K562 (cell line): ENCODE data around the gene HNF4A. TPM values are rescaled to one million over a fixed set of nuclear protein-coding genes. Genes with fewer than 3 reads are reported as not detected.
A peak's percentile ranks its signal among the peaks of the same experiment; 100 is the strongest.

ENCODE experiments used
- ATAC-seq: fragments of 200-7000 bp; cut with Tn5 transposase; 3 replicates; pipeline ENCODE4 v1.9.1; 2020; ENCODE audit warnings: moderate library complexity
- BruUV-seq: library from RNA; stranded (reverse); fragments of 400-500 nt; replicated peaks from 2 replicates; lab custom pipeline; 2021; lab: Mats Ljungman, UMichigan
- CTCF ChIA-PET: fragments of 300-600 bp; formaldehyde crosslinking; extraction: SDS; loops from one replicate; lab custom pipeline; 2021; ENCODE audit warnings: low intra/inter-chr PET ratio; lab: Yijun Ruan, JAX
- POLR2A ChIA-PET: fragments of 300-600, 350-650 bp; sonication (Branson Sonifier 250); formaldehyde crosslinking; extraction: SDS; loops from one replicate; lab custom pipeline; 2021; ENCODE audit warnings: antibody characterized with exemption, inconsistent platforms; lab: Yijun Ruan, JAX
- DNase-seq, 4 experiments: peaks; one replicate each; pipeline versions ENCODE4 v3.0.0 to v3.0.0-alpha.2; 2011 to 2018; ENCODE audit warnings: low spot score in 3 of 4, mixed read lengths in 3 of 4; ENCODE audit errors: extremely low read depth in 1 of 4
- FAIRE-seq: peaks from 2 replicates; lab custom pipeline; 2011; peaks lifted over from hg19 to GRCh38; lab: Jason Lieb, UNC
- H2AFZ ChIP-seq: 2 replicates; pipeline ENCODE4 v1.6.0; 2011; ENCODE audit warnings: low read depth, low read length, control low read depth, inconsistent platforms
- H3K27ac ChIP-seq: fragments of 200-600 bp; 3 replicates; pipeline ENCODE4 v1.8.0; 2011; ENCODE audit warnings: low read depth, mild to moderate bottlenecking, control low read depth, inconsistent platforms, low read length, moderate library complexity, mixed read lengths; ENCODE audit errors: extremely low read depth
- H3K27me3 ChIP-seq, 2 experiments: fragments of 300-600 bp in 1 of 2; 2 replicates in 1 of 2; 3 replicates in 1 of 2; pipeline versions ENCODE4 v1.6.0 to v1.8.0; 2011; ENCODE audit warnings: inconsistent platforms in 2 of 2, low read length in 2 of 2, mild to moderate bottlenecking in 1 of 2, mixed read lengths in 1 of 2, moderate library complexity in 1 of 2; ENCODE audit not compliant: control insufficient read depth in 2 of 2, insufficient read depth in 2 of 2
- H3K36me3 ChIP-seq: fragments of 300-600 bp; 3 replicates; pipeline ENCODE4 v1.8.0; 2011; ENCODE audit warnings: mild to moderate bottlenecking, low read length, inconsistent platforms; ENCODE audit not compliant: control insufficient read depth, insufficient read depth
- H3K4me1 ChIP-seq, 2 experiments: fragments of 200-600 bp in 1 of 2; replicated peaks in 1 of 2; 2 replicates in 1 of 2; 3 replicates in 1 of 2; pipeline versions ENCODE4 v1.5.1 to v1.8.0; 2011; ENCODE audit warnings: inconsistent platforms in 2 of 2, low read length in 2 of 2, mild to moderate bottlenecking in 1 of 2, mixed read lengths in 1 of 2, moderate library complexity in 1 of 2; ENCODE audit not compliant: control insufficient read depth in 2 of 2, insufficient read depth in 2 of 2
- H3K4me2 ChIP-seq: 2 replicates; pipeline ENCODE4 v1.6.1; 2011; ENCODE audit warnings: low read length, control low read depth, inconsistent platforms, mixed read lengths; ENCODE audit not compliant: insufficient read depth
- H3K4me3 ChIP-seq: fragments of 200-600 bp; sonication (generic), shearing (Covaris generic); 2 replicates; pipeline ENCODE4 v1.5.1; 2016; ENCODE audit warnings: control low read depth, inconsistent platforms
- H3K79me2 ChIP-seq: fragments of 200-600 bp; 3 replicates; pipeline ENCODE4 v1.8.0; 2011; ENCODE audit warnings: low read length, inconsistent platforms; ENCODE audit not compliant: control insufficient read depth, insufficient read depth
- H3K9ac ChIP-seq, 2 experiments: 2 replicates each; pipeline versions ENCODE4 v1.6.0 to v1.6.1; 2011; ENCODE audit warnings: low read depth in 2 of 2, low read length in 2 of 2, control low read depth in 1 of 2, inconsistent platforms in 1 of 2, mild to moderate bottlenecking in 1 of 2, mixed read lengths in 1 of 2; ENCODE audit not compliant: insufficient read depth in 1 of 2
- H3K9me1 ChIP-seq: one replicate; pipeline ENCODE4 v1.6.0; 2011; ENCODE audit warnings: inconsistent platforms, mild to moderate bottlenecking, low read length, moderate library complexity; ENCODE audit not compliant: control insufficient read depth, insufficient read depth
- H3K9me3 ChIP-seq: replicated peaks from 2 replicates; pipeline ENCODE4 v1.5.1; 2011; ENCODE audit warnings: low read depth, low read length, inconsistent platforms; ENCODE audit not compliant: control insufficient read depth, insufficient read depth
- H4K20me1 ChIP-seq: replicated peaks from 2 replicates; pipeline ENCODE4 v1.6.1; 2011; ENCODE audit warnings: low read length, inconsistent platforms, mixed read lengths; ENCODE audit not compliant: control insufficient read depth, insufficient read depth
- ADNP ChIP-seq: fragments of 200-800 bp; sonication (Bioruptor generic); IDR thresholded peaks from 2 replicates; pipeline ENCODE4 v1.6.1; 2016; ENCODE audit warnings: missing genetic modification characterization, missing compliant biosample characterization
- BDP1 ChIP-seq: IDR thresholded peaks from 3 replicates; pipeline ENCODE4 v1.6.1; 2011; ENCODE audit not compliant: insufficient read length, insufficient read depth
- CBX1 ChIP-seq: sonication (generic); IDR thresholded peaks from 2 replicates; pipeline ENCODE4 v1.6.1; 2016; ENCODE audit warnings: antibody characterized with exemption, low read depth, mild to moderate bottlenecking
- CBX5 ChIP-seq: IDR thresholded peaks from 2 replicates; pipeline ENCODE4 v1.6.1; 2014; ENCODE audit warnings: low read depth, borderline replicate concordance
- KDM1A ChIP-seq, 2 experiments: fragments of 450-650 bp; IDR thresholded peaks; 2 replicates each; pipeline ENCODE4 v1.6.1; 2016; ENCODE audit warnings: mild to moderate bottlenecking in 2 of 2
- SMARCB1 ChIP-seq: IDR thresholded peaks from 2 replicates; pipeline ENCODE4 v1.6.1; 2011; ENCODE audit warnings: improper control_type of control experiment, low read depth; ENCODE audit not compliant: insufficient read length
- WGBS: fragments of 100-300 bp; shearing (Covaris generic); methylation state at CpG from one replicate; pipeline ENCODE4 v1.1.6; 2016; ENCODE audit warnings: low coverage, mixed read lengths; ENCODE audit not compliant: insufficient coverage; ENCODE audit errors: missing lambda C conversion rate; 5-methylcytosine and 5-hydroxymethylcytosine counted together
- in situ Hi-C: fragments of 300-500 bp; cut with MboI; formaldehyde crosslinking; loops from 4 replicates; pipeline ENCODE4 v1.15.0; 2018; ENCODE audit warnings: inconsistent platforms, mixed read lengths
- intact Hi-C: fragments of 100-400 bp; cut with micrococcal nuclease; formaldehyde crosslinking; loops from 2 replicates; pipeline ENCODE4 v1.14.2; 2022
- polyA plus RNA-seq, 8 experiments: library from polyadenylated mRNA; depleted of rRNA in 4 of 8; stranded (reverse) in 5 of 8; unstranded in 3 of 8; fragments of >200 nt; fragmentation: Nextera tagmentation in 2 of 8; fragmentation: Illumina TruSeq in 1 of 8; extraction: Ambion mirVana in 2 of 8; extraction: Trizol in 1 of 8; gene quantifications; 2 replicates each; pipeline versions ENCODE4 v1.2.1 to v1.2.3, GENCODE V29; 2011 to 2014; ENCODE audit warnings: inconsistent platforms in 1 of 8, missing spikeins in 1 of 8
- total RNA-seq, 7 experiments: library from RNA; depleted of rRNA in 6 of 7; stranded (reverse); fragments of >200 nt in 6 of 7; fragmentation: Illumina TruSeq in 2 of 7; extraction: Trizol in 2 of 7; gene quantifications; 2 replicates each; pipeline versions ENCODE4 v1.2.1 to v1.2.3, GENCODE V29; 2011 to 2021; ENCODE audit warnings: low replicate concordance in 1 of 7
- TF ChIP-seq, protein P1 (sequence below): sonication (generic); formaldehyde crosslinking; IDR thresholded peaks from 2 replicates; pipeline ENCODE4 v1.8.0; 2022; ENCODE audit warnings: mild to moderate bottlenecking, missing genetic modification reagents

HNF4A gene
- total and polyA plus RNA-seq, 9 of the 15 experiments (the other 6 are each of a cell fraction or from before 2014, with no cell fraction given), result 0.03 to 0.27 (median 0.08) TPM; not detected in 5

DNA sequence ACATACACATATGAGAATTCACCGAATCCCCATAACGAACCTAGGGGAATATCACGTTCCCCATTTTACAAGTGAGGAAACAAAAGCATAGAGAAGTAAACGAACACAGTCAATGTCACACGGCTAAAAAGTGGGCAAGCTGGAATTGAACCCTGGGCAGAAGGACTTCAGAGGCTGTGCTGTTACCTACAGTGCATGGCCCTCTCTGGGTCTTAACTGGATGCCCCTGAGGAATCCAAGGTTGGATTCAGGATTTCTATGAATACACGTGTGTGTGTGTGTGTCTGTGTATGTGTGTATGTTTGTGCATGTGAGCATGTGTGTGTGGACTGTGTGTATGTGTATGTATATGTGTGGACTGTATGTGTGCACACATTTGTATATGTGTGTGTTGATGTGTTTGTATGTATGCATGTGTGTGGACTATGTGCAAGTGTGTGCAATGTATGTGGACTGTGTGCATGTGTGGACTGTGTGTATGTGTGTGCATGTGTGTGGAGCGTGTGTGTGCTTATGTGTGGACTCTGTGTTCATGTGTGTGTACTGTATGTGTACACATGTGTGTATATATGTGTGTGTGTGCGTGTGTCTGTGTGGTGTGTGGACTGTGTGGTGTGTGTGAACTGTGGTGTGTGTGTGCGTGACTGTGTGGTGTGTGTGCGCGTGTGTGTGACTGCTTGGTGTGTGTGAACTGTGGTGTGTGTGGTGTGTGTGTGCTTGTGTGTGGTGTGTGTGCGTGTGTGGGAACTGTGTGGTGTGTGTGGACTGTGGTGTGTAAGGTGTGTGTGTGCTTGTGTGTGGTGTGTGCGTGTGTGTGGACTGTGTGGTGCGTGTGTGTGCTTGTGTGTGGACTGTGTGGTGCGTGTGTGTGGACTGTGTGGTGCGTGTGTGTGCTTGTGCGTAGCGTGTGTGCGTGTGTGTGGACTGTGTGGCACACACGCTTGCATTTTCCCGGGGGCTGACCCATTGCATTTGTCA is 49.0 kb downstream of the HNF4A start:
- TF ChIP-seq CBX1 (0 out of 2 replicates have a peak, but pooled peaks have one; percentile 24), BDP1 (no peak), CBX5 (no peak), SMARCB1 (no peak), ADNP (tag) (0 out of 2 replicates have a peak, but pooled peaks have one; percentile 17), KDM1A (IDR thresholded peaks at IDR 0.05) (peak in 1 of 2 experiments; percentile 52; a peak in 1 of 4 replicates)
- TF ChIP-seq, protein P1, sequence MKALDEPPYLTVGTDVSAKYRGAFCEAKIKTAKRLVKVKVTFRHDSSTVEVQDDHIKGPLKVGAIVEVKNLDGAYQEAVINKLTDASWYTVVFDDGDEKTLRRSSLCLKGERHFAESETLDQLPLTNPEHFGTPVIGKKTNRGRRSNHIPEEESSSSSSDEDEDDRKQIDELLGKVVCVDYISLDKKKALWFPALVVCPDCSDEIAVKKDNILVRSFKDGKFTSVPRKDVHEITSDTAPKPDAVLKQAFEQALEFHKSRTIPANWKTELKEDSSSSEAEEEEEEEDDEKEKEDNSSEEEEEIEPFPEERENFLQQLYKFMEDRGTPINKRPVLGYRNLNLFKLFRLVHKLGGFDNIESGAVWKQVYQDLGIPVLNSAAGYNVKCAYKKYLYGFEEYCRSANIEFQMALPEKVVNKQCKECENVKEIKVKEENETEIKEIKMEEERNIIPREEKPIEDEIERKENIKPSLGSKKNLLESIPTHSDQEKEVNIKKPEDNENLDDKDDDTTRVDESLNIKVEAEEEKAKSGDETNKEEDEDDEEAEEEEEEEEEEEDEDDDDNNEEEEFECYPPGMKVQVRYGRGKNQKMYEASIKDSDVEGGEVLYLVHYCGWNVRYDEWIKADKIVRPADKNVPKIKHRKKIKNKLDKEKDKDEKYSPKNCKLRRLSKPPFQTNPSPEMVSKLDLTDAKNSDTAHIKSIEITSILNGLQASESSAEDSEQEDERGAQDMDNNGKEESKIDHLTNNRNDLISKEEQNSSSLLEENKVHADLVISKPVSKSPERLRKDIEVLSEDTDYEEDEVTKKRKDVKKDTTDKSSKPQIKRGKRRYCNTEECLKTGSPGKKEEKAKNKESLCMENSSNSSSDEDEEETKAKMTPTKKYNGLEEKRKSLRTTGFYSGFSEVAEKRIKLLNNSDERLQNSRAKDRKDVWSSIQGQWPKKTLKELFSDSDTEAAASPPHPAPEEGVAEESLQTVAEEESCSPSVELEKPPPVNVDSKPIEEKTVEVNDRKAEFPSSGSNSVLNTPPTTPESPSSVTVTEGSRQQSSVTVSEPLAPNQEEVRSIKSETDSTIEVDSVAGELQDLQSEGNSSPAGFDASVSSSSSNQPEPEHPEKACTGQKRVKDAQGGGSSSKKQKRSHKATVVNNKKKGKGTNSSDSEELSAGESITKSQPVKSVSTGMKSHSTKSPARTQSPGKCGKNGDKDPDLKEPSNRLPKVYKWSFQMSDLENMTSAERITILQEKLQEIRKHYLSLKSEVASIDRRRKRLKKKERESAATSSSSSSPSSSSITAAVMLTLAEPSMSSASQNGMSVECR (CRISPR knock-in tag), result no peak
- TF ChIP-seq, all 486 proteins: peak for 3
- intact Hi-C loops (no loop called here), in situ Hi-C loops (no loop called here)
- Histone ChIP-seq H3K4me3 (no peak overlapping the region), H3K27ac (no peak overlapping the region), H3K9me1 (no peaks in the 10 kb centered on the region), H3K4me1 (peaks cover 12 to 21% of the 10 kb centered on the region in 2 experiments), H3K9me3 (no peaks in the 10 kb centered on the region), H3K27me3 (peaks cover 0 to 32% of the 10 kb centered on the region in 2 experiments; a peak in 3 of 5 replicates), H4K20me1 (no peaks in the 10 kb centered on the region; the same call in 1 of the 2 replicates), H3K4me2 (no peak overlapping the region), H3K36me3 (no peaks in the 10 kb centered on the region), H3K9ac (no peak overlapping the region), H2AFZ (no peak overlapping the region), H3K79me2 (no peaks in the 10 kb centered on the region)
- WGBS, result 41% methylated on average over 17 of the region's 21 CpGs
- DNase-seq, result no peak
- ATAC-seq, result no peak
- ChIA-PET CTCF (no interaction called here), POLR2A (interaction anchor here (0.7 to 1.8 kb wide), 2 partner anchors 10 to 495 kb away, joined by 4 to 10 read pairs; no protein-coding TSS in a partner anchor)
- peak; percentile 62 for FAIRE-seq
- no TSS peak for BruUV-seq
